Measurements from ENCODE around the gene SERPINA1. TPM values are rescaled to one million over a fixed set of nuclear protein-coding genes. Genes with fewer than 3 reads are reported as not detected.

The SERPINA1 gene
- total RNA-seq (2022) (167 and 235 TPM in 2 replicates), Bru-seq, nascent RNA (percentile 61 among the genes with signal in this experiment), BruChase-seq, experiment 1, labeled RNA remaining after a 6-hour chase (percentile 88 among the genes with signal in this experiment), BruChase-seq, experiment 2, labeled RNA remaining after a 2-hour chase (percentile 68 among the genes with signal in this experiment)
- long read RNA-seq, transcript SERPINA1-207 (5 exons, 3,144 nt): minor isoform, 15 of 291 reads
- long read RNA-seq, transcript SERPINA1-202 (5 exons, 1,622 nt): major isoform, 219 of 291 reads
- long read RNA-seq, partial matches to known transcripts: 45 of 291 reads
- long read RNA-seq, other reads (novel, unspliced or antisense): 8 of 291 reads

GRCh38 chr14:94388384-94389103 is at the start of gene SERPINA1:
SERPINA1 (minus strand) TSS chr14:94388602; CDS start chr14:94383237, 5,365 bp downstream.
- CTCF ChIA-PET: interaction anchor here (0.6 to 1.1 kb wide), 5 partner anchors 25 to 368 kb away, joined by 3 read pairs; no protein-coding TSS in a partner anchor
- peak; percentile 79 for DNase-seq
- Mint-ChIP-seq H3K9me3 (ENCODE audit: low read depth, unreplicated experiment) (no peaks in the 10 kb centered on the region), H3K4me1 (ENCODE audit: low read depth, unreplicated experiment) (peaks cover 59% of the 10 kb centered on the region), H3K4me3 (ENCODE audit: low read depth, unreplicated experiment) (peak within 1 kb of the TSS; percentile 64), H3K36me3 (ENCODE audit: insufficient read depth, unreplicated experiment) (peaks cover 7% of the 10 kb centered on the region), H3K27ac (ENCODE audit: unreplicated experiment) (peak within 1 kb of the TSS; percentile 58), H3K27me3 (ENCODE audit: unreplicated experiment) (no peaks in the 10 kb centered on the region)
- intact Hi-C loops (cut with micrococcal nuclease; ENCODE audit: unreplicated experiment): no loop called here
- no TSS peak for BruUV-seq (replicated peaks)
- TF ChIP-seq CTCF (IDR thresholded peaks at IDR 0.05; ENCODE audit: unreplicated experiment): no peak

GRCh38 chr14:94428610-94429009 is 40.2 kb upstream of the SERPINA1 start:
- CTCF ChIA-PET: interaction anchor here (0.7 kb wide), 1 partner anchor 207 kb away, joined by 3 read pairs; no protein-coding TSS in a partner anchor
- TF ChIP-seq CTCF (IDR thresholded peaks at IDR 0.05; ENCODE audit: unreplicated experiment): no peak
- Mint-ChIP-seq H3K36me3 (ENCODE audit: insufficient read depth, unreplicated experiment) (no peaks in the 10 kb centered on the region), H3K27me3 (ENCODE audit: unreplicated experiment) (peaks cover 24% of the 10 kb centered on the region), H3K4me1 (ENCODE audit: low read depth, unreplicated experiment) (peaks cover 1% of the 10 kb centered on the region), H3K9me3 (ENCODE audit: low read depth, unreplicated experiment) (peaks cover 6% of the 10 kb centered on the region), H3K27ac (ENCODE audit: unreplicated experiment) (no peak overlapping the region), H3K4me3 (ENCODE audit: low read depth, unreplicated experiment) (no peak overlapping the region)
- intact Hi-C loops (cut with micrococcal nuclease; ENCODE audit: unreplicated experiment): no loop called here
- no TSS peak for BruUV-seq (replicated peaks)
- DNase-seq: no peak

GRCh38 chr14:94427016-94427613 is 38.7 kb upstream of the SERPINA1 start:
- H3K27me3 Mint-ChIP-seq (ENCODE audit: unreplicated experiment): peaks cover 12% of the 10 kb centered on the region
- H3K4me1 Mint-ChIP-seq (ENCODE audit: low read depth, unreplicated experiment): peaks cover 8% of the 10 kb centered on the region
- no peak for DNase-seq
- no peak for TF ChIP-seq CTCF (IDR thresholded peaks at IDR 0.05; ENCODE audit: unreplicated experiment)
- BruUV-seq (replicated peaks): no TSS peak
- peaks cover 6% of the 10 kb centered on the region for H3K9me3 Mint-ChIP-seq (ENCODE audit: low read depth, unreplicated experiment)
- no peak overlapping the region for H3K4me3 Mint-ChIP-seq (ENCODE audit: low read depth, unreplicated experiment)
- no peaks in the 10 kb centered on the region for H3K36me3 Mint-ChIP-seq (ENCODE audit: insufficient read depth, unreplicated experiment)
- CTCF ChIA-PET: no interaction called here
- intact Hi-C loops (cut with micrococcal nuclease; ENCODE audit: unreplicated experiment): no loop called here
- no peak overlapping the region for H3K27ac Mint-ChIP-seq (ENCODE audit: unreplicated experiment)

GRCh38 chr14:94426526-94426925 is 38.1 kb upstream of the SERPINA1 start:
- H3K27me3 Mint-ChIP-seq (ENCODE audit: unreplicated experiment): peaks cover 12% of the 10 kb centered on the region
- peaks cover 6% of the 10 kb centered on the region for H3K9me3 Mint-ChIP-seq (ENCODE audit: low read depth, unreplicated experiment)
- H3K27ac Mint-ChIP-seq (ENCODE audit: unreplicated experiment): no peak overlapping the region
- no peak for DNase-seq
- BruUV-seq (replicated peaks): no TSS peak
- CTCF ChIA-PET: no interaction called here
- H3K4me3 Mint-ChIP-seq (ENCODE audit: low read depth, unreplicated experiment): no peak overlapping the region
- H3K4me1 Mint-ChIP-seq (ENCODE audit: low read depth, unreplicated experiment): peaks cover 8% of the 10 kb centered on the region
- TF ChIP-seq CTCF (IDR thresholded peaks at IDR 0.05; ENCODE audit: unreplicated experiment): no peak
- H3K36me3 Mint-ChIP-seq (ENCODE audit: insufficient read depth, unreplicated experiment): no peaks in the 10 kb centered on the region
- intact Hi-C loops (cut with micrococcal nuclease; ENCODE audit: unreplicated experiment): no loop called here
